SU-DHL-6 (cell line): Measurements from ENCODE around the gene NKPD1.

Experiments
- H2AFZ ChIP-seq: fragments of 200-600 bp; sonication (generic); 2 replicates; pipeline ENCODE4 v1.6.1; 2014; ENCODE audit warnings: low read depth, mild to moderate bottlenecking, moderate library complexity, mixed read lengths, antibody characterized with exemption, low read length; ENCODE audit not compliant: severe bottlenecking
- H3F3A ChIP-seq: fragments of 200-600 bp; shearing (Covaris generic); 2 replicates; pipeline ENCODE4 v1.6.0; 2016; ENCODE audit warnings: antibody characterized with exemption, mild to moderate bottlenecking; ENCODE audit not compliant: insufficient read depth
- H3K27ac ChIP-seq: fragments of 200-600 bp; sonication (generic); 2 replicates; pipeline ENCODE4 v1.5.1; 2016; ENCODE audit warnings: low read depth, mild to moderate bottlenecking, low read length, moderate library complexity, mixed read lengths
- H3K27me3 ChIP-seq: fragments of 200-600 bp; sonication (generic), shearing (Covaris generic); 2 replicates; pipeline ENCODE4 v1.6.0; 2014; ENCODE audit warnings: mild to moderate bottlenecking, low read length
- H3K36me3 ChIP-seq: fragments of 200-600 bp; sonication (generic); 2 replicates; pipeline ENCODE4 v1.6.1; 2014; ENCODE audit warnings: mild to moderate bottlenecking, low read length, mixed read lengths
- H3K4me2 ChIP-seq: fragments of 300-600, 200-600 bp; shearing (Covaris generic), sonication (generic); 2 replicates; pipeline ENCODE4 v1.6.0; 2014; ENCODE audit warnings: low read length, low read depth, mild to moderate bottlenecking; ENCODE audit not compliant: poor library complexity, severe bottlenecking
- H3K4me3 ChIP-seq: fragments of 200-600 bp; sonication (generic); 2 replicates; pipeline ENCODE4 v1.5.1; 2014; ENCODE audit warnings: antibody characterized with exemption, low read length, mild to moderate bottlenecking, mixed read lengths; ENCODE audit not compliant: insufficient read depth, poor library complexity, severe bottlenecking
- H3K79me2 ChIP-seq: fragments of 200-600 bp; sonication (generic); 2 replicates; pipeline ENCODE4 v1.6.1; 2014; ENCODE audit warnings: mild to moderate bottlenecking, low read length, moderate library complexity; ENCODE audit not compliant: insufficient read depth
- H3K9ac ChIP-seq: fragments of 200-600 bp; sonication (generic); 2 replicates; pipeline ENCODE4 v1.7.0; 2014; ENCODE audit warnings: mild to moderate bottlenecking, low read length
- H3K9me2 ChIP-seq: fragments of 200-600 bp; sonication (generic); replicated peaks from 2 replicates; pipeline ENCODE4 v1.6.1; 2014; ENCODE audit warnings: low read length; ENCODE audit not compliant: insufficient read depth
- H3K9me3 ChIP-seq: fragments of 200-600 bp; sonication (generic); 2 replicates; pipeline ENCODE4 v1.6.1; 2014; ENCODE audit warnings: low read length, mixed read lengths; ENCODE audit not compliant: insufficient read depth
- H4K20me1 ChIP-seq: fragments of 200-600 bp; sonication (generic); 2 replicates; pipeline ENCODE4 v1.6.1; 2014; ENCODE audit warnings: low read depth, mild to moderate bottlenecking, antibody characterized with exemption, low read length, moderate library complexity, mixed read lengths
- EZH2phosphoT487 ChIP-seq: fragments of 200-600 bp; sonication (generic), shearing (Covaris generic); conservative IDR thresholded peaks from 2 replicates; pipeline ENCODE4 v1.6.1; 2018; ENCODE audit warnings: mild to moderate bottlenecking, antibody characterized with exemption, low read length, moderate library complexity, mixed read lengths
- TF ChIP-seq, protein P1 (sequence below): fragments of 200-600 bp; sonication (generic); IDR thresholded peaks from one replicate; pipeline ENCODE4 v1.5.1; 2017; ENCODE audit warnings: antibody characterized with exemption, mild to moderate bottlenecking, low read length, moderate library complexity; ENCODE audit not compliant: insufficient read depth, poor library complexity, severe bottlenecking

NKPD1 gene

DNA sequence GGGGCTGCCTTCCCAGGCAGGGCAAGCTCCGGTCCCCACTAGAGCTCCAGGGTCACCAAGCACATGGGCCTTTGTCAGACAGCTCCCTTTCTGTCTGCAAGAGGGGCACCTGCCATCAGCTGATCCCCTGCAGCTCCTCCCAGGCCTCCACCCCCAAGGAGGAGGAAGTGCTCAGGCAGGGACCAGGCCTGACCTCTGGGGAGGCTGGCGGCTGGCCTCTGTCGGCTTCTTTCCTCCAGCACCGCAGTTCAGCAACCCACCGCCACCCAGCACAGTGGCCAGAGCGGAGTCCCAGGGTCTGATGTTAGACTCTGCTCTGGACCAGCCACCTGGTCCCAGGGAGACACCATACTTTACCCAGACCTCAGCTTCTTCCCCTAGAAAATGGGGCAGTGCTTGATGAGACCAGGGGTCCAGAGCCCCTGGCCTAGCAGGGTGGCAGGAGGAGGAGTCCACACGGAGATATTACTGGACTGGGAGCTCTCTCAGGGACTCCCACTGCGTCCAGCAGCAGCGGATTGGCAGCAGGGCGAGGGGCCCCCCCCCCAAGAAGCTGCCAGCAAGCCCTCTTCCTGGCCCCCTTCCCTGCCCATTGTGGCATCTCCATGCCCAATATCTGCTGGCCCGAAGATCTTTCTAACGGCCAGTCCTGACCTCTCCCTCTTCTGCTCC lies 24.1 kb downstream of the NKPD1 start:
- Histone ChIP-seq H3K79me2 (peaks cover 4% of the 10 kb centered on the region; the same call in 1 of the 2 replicates), H3K9ac (peak overlapping the region; percentile 20; the same call in 1 of the 2 replicates), H4K20me1 (no peaks in the 10 kb centered on the region), H2AFZ (no peak overlapping the region), H3K4me2 (peak overlapping the region; percentile 42), H3K27me3 (no peaks in the 10 kb centered on the region), H3F3A (no peaks in the 10 kb centered on the region), H3K9me2 (no peaks in the 10 kb centered on the region), H3K27ac (peak overlapping the region; percentile 57), H3K36me3 (no peaks in the 10 kb centered on the region), H3K4me3 (no peak overlapping the region), H3K9me3 (no peaks in the 10 kb centered on the region)
- TF ChIP-seq, protein P1, sequence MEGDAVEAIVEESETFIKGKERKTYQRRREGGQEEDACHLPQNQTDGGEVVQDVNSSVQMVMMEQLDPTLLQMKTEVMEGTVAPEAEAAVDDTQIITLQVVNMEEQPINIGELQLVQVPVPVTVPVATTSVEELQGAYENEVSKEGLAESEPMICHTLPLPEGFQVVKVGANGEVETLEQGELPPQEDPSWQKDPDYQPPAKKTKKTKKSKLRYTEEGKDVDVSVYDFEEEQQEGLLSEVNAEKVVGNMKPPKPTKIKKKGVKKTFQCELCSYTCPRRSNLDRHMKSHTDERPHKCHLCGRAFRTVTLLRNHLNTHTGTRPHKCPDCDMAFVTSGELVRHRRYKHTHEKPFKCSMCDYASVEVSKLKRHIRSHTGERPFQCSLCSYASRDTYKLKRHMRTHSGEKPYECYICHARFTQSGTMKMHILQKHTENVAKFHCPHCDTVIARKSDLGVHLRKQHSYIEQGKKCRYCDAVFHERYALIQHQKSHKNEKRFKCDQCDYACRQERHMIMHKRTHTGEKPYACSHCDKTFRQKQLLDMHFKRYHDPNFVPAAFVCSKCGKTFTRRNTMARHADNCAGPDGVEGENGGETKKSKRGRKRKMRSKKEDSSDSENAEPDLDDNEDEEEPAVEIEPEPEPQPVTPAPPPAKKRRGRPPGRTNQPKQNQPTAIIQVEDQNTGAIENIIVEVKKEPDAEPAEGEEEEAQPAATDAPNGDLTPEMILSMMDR = no peak
- no peak for TF ChIP-seq EZH2phosphoT487

DNA sequence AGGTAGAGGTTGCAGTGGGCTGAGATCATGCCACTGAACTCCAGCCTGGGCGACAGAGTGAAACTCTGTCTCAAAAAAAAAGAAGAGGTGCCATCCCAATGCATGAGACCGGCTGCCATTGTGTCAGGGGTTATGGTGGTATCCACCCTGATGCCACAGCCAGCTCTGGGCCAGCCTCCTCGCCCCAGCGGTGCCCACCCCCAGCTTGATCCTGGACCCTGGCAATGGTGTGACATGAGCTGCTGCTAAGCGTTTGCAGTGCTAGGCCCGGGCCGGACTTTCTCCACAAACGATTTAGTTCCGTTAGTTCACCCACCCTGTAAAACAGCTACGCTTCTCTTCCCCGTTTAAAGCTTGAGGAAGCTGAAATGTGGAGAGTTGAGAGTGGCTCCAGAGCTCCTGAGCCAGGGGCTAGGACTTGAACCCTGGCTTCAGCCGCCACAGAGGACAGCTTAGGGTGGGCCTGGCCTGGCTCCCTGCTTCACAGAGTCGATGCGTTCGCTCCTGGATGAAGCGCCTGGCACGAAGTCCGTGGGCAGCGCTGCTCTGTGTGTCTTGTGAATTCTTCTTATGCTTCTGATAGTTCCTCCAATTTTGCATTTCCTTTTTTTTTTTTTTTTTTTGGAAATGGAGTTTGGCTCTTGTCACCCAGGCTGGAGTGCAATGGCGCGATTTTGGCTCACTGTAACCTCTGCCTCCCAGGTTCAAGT lies 25.5 kb downstream of the NKPD1 start:
- no peak overlapping the region for H2AFZ ChIP-seq
- H3K27me3 ChIP-seq = no peaks in the 10 kb centered on the region
- H3K36me3 ChIP-seq = no peaks in the 10 kb centered on the region
- no peaks in the 10 kb centered on the region for H4K20me1 ChIP-seq
- H3F3A ChIP-seq = no peaks in the 10 kb centered on the region
- no peaks in the 10 kb centered on the region for H3K9me3 ChIP-seq
- H3K9me2 ChIP-seq = no peaks in the 10 kb centered on the region
- no peak overlapping the region for H3K4me3 ChIP-seq
- TF ChIP-seq EZH2phosphoT487 = no peak
- TF ChIP-seq, protein P1 = no peak
- no peak overlapping the region for H3K4me2 ChIP-seq
- no peak overlapping the region for H3K9ac ChIP-seq
- H3K27ac ChIP-seq = no peak overlapping the region
- H3K79me2 ChIP-seq = peaks cover 4% of the 10 kb centered on the region; the same call in 1 of the 2 replicates

DNA sequence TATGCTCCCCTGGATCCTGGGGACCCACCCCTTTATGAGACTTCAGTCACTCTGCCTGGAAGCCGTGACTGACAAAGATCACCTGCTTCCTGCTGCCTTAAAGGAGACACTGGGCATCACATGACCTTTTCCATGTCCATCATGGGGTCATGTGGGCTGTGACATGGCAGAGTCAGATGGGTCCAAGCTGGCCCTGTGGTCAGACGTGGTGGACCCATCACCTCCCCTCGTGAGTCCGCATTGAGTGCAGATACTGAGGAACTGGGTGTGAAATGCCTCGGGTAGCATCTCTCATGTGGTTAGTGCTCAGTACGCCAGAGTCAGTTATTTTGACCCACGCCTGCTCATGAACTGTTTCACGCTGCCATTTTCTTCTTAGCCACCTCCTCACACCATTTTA lies 27.1 kb downstream of the NKPD1 start:
- no peak overlapping the region for H3K4me2 ChIP-seq
- TF ChIP-seq, protein P1 = no peak
- no peak for TF ChIP-seq EZH2phosphoT487
- no peaks in the 10 kb centered on the region for H3K27me3 ChIP-seq
- no peaks in the 10 kb centered on the region for H3K36me3 ChIP-seq
- H2AFZ ChIP-seq = no peak overlapping the region
- H3K9me3 ChIP-seq = no peaks in the 10 kb centered on the region
- no peaks in the 10 kb centered on the region for H3K9me2 ChIP-seq
- no peak overlapping the region for H3K4me3 ChIP-seq
- no peak overlapping the region for H3K9ac ChIP-seq
- no peaks in the 10 kb centered on the region for H3F3A ChIP-seq
- H3K27ac ChIP-seq = no peak overlapping the region
- H3K79me2 ChIP-seq = peaks cover 4% of the 10 kb centered on the region; the same call in 1 of the 2 replicates
- no peaks in the 10 kb centered on the region for H4K20me1 ChIP-seq
